HL-60 (cell line): ENCODE data around the gene NAGLU.

Experiments used
- DNase-seq, 2 experiments: peaks; one replicate each; pipeline ENCODE4 v3.0.0-alpha.2; 2010 to 2020; ENCODE audit warnings: low read depth in 1 of 2, low spot score in 1 of 2
- H3K27ac ChIP-seq: fragments of 250-450 bp; sonication (Bioruptor Pico); replicated peaks from 2 replicates; pipeline ENCODE4 v1.5.1; 2020; ENCODE audit warnings: mild to moderate bottlenecking, moderate library complexity
- H3K27me3 ChIP-seq: fragments of 250-450 bp; sonication (Bioruptor Pico); 2 replicates; pipeline ENCODE4 v1.5.1; 2021; ENCODE audit warnings: mild to moderate bottlenecking, moderate library complexity; ENCODE audit not compliant: insufficient read depth, poor library complexity, severe bottlenecking
- H3K4me3 ChIP-seq: replicated peaks from 2 replicates; pipeline ENCODE4 v1.5.1; 2011; ENCODE audit warnings: mild to moderate bottlenecking, control low read depth, low read length; ENCODE audit not compliant: insufficient read depth
- CTCF ChIP-seq: IDR thresholded peaks from one replicate; pipeline ENCODE4 v1.5.1; 2011; ENCODE audit warnings: low read length, control low read depth, inconsistent platforms; ENCODE audit not compliant: insufficient read depth
- GABPA ChIP-seq: IDR thresholded peaks from 2 replicates; pipeline ENCODE4 v1.6.1; 2012; ENCODE audit warnings: low read depth
- POLR2AphosphoS5 ChIP-seq: IDR thresholded peaks from 2 replicates; pipeline ENCODE4 v1.6.1; 2012; ENCODE audit warnings: low read depth
- REST ChIP-seq: IDR thresholded peaks from 2 replicates; pipeline ENCODE4 v1.6.1; 2012; ENCODE audit warnings: low read depth; ENCODE audit not compliant: insufficient replicate concordance
- SPI1 ChIP-seq: IDR thresholded peaks from 2 replicates; pipeline ENCODE4 v1.6.1; 2012; ENCODE audit warnings: low read depth, mild to moderate bottlenecking, borderline replicate concordance

Gene NAGLU

GRCh38 chr17:42508426-42509165 lies 27.4 kb upstream of the NAGLU start:
- Histone ChIP-seq H3K27ac (no peak overlapping the region), H3K27me3 (no peaks in the 10 kb centered on the region), H3K4me3 (no peak overlapping the region)
- DNase-seq: no peak
- TF ChIP-seq CTCF (no peak), GABPA (no peak), POLR2AphosphoS5 (no peak), SPI1 (no peak), REST (no peak)

- TF ChIP-seq CTCF: no peak
- TF ChIP-seq GABPA: no peak
- no peak for TF ChIP-seq SPI1
- TF ChIP-seq REST: no peak
- TF ChIP-seq POLR2AphosphoS5: no peak
- no peak overlapping the region for H3K27ac ChIP-seq
- H3K27me3 ChIP-seq: no peaks in the 10 kb centered on the region
- no peak for DNase-seq
- H3K4me3 ChIP-seq: no peak overlapping the region
Observed at GRCh38 chr17:42509409-42509808, 26.6 kb upstream of the NAGLU start.

DNA sequence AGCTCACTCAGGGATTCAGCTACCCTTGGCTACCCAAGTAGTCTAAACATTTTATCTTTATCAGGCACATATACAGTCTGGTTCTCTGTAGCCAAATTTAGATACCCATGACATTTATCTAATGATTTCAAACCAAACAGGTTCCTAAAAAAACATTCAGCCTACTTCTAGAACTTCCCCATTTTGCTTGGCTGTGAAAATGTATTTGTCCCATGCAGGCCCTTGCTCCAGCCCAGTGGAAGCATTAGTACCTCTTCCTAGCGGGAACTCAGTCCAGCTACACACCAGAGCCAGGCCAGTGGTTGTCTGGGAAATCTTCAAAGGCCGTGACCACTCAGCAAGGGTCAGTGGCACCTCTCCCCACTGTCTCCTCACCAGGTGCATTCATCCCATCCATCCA lies 26.2 kb upstream of the NAGLU start:
- no peak for DNase-seq
- TF ChIP-seq POLR2AphosphoS5 (no peak), REST (no peak), SPI1 (peak; percentile 23; the same call in 1 of the 2 replicates)
- Histone ChIP-seq H3K27ac (no peak overlapping the region), H3K27me3 (no peaks in the 10 kb centered on the region), H3K4me3 (no peak overlapping the region)
